IMR-90 (cell line): ENCODE data around the gene SYTL1. TPM values are rescaled to one million over a fixed set of nuclear protein-coding genes. Genes with fewer than 3 reads are reported as not detected.

Source experiments
- ATAC-seq: fragments of 200-7000 bp; cut with Tn5 transposase; 2 replicates; pipeline ENCODE4 v1.9.1; 2020; ENCODE audit warnings: low read depth, mild to moderate bottlenecking, moderate library complexity
- BruUV-seq: library from RNA; stranded (reverse); fragments of 400-500 nt; replicated peaks from 2 replicates; lab custom pipeline; 2021; lab: Mats Ljungman, UMichigan
- CTCF ChIA-PET: fragments of 300-600 bp; formaldehyde crosslinking; extraction: SDS; loops from one replicate; lab custom pipeline; 2021; ENCODE audit warnings: antibody characterized with exemption; lab: Yijun Ruan, JAX
- POLR2A ChIA-PET: fragments of 300-600 bp; sonication (Branson Sonifier 250); formaldehyde crosslinking; loops from one replicate; lab custom pipeline; 2022; ENCODE audit warnings: antibody characterized with exemption; ENCODE audit not compliant: unreplicated experiment; lab: Charles Lee
- DNase-seq: peaks from one replicate; pipeline ENCODE4 v3.0.0; 2013
- H2AFZ ChIP-seq: replicated peaks from 2 replicates; pipeline ENCODE3; 2013; ENCODE audit warnings: low read length, mild to moderate bottlenecking; ENCODE audit not compliant: poor library complexity
- H2AK5ac ChIP-seq: 2 replicates; pipeline ENCODE4 v1.6.1; 2013; ENCODE audit warnings: low read depth, low read length, inconsistent platforms
- H2AK9ac ChIP-seq: replicated peaks from 2 replicates; pipeline ENCODE3; 2013; ENCODE audit warnings: mild to moderate bottlenecking, low read depth, low read length, moderate library complexity; ENCODE audit not compliant: poor library complexity
- H2BK120ac ChIP-seq: 2 replicates; pipeline ENCODE4 v1.6.1; 2013; ENCODE audit warnings: low read depth, low read length, inconsistent platforms
- H2BK15ac ChIP-seq: 3 replicates; pipeline ENCODE4 v1.6.1; 2013; ENCODE audit warnings: low read depth, low read length, inconsistent platforms
- H2BK20ac ChIP-seq: 2 replicates; pipeline ENCODE4 v1.6.1; 2013; ENCODE audit warnings: low read depth, mild to moderate bottlenecking, inconsistent platforms, low read length, moderate library complexity
- H2BK5ac ChIP-seq: 2 replicates; pipeline ENCODE4 v1.6.1; 2013; ENCODE audit warnings: mild to moderate bottlenecking, low read depth, low read length, inconsistent platforms; ENCODE audit not compliant: poor library complexity, severe bottlenecking
- H3K14ac ChIP-seq: replicated peaks from 2 replicates; pipeline ENCODE4 v1.6.1; 2013; ENCODE audit warnings: low read depth, low read length, inconsistent platforms
- H3K18ac ChIP-seq: 2 replicates; pipeline ENCODE4 v1.6.1; 2013; ENCODE audit warnings: low read depth, low read length, control low read depth
- H3K23ac ChIP-seq: 2 replicates; pipeline ENCODE4 v1.6.1; 2013; ENCODE audit warnings: low read depth, low read length, inconsistent platforms
- H3K27ac ChIP-seq: 2 replicates; pipeline ENCODE4 v1.5.1; 2013; ENCODE audit warnings: mild to moderate bottlenecking, control low read depth, low read length; ENCODE audit not compliant: insufficient read depth
- H3K27me3 ChIP-seq: 2 replicates; pipeline ENCODE4 v1.6.1; 2013; ENCODE audit warnings: low read length; ENCODE audit not compliant: control insufficient read depth, insufficient read depth
- H3K36me3 ChIP-seq: 2 replicates; pipeline ENCODE4 v1.6.1; 2013; ENCODE audit warnings: low read length, mixed read lengths; ENCODE audit not compliant: control insufficient read depth, insufficient read depth
- H3K4ac ChIP-seq: 2 replicates; pipeline ENCODE4 v1.6.1; 2013; ENCODE audit warnings: low read depth, low read length, inconsistent platforms
- H3K4me1 ChIP-seq: 2 replicates; pipeline ENCODE4 v1.6.1; 2013; ENCODE audit warnings: low read length, mixed read lengths; ENCODE audit not compliant: control insufficient read depth, insufficient read depth
- H3K4me2 ChIP-seq: 2 replicates; pipeline ENCODE4 v1.6.1; 2013; ENCODE audit warnings: low read depth, mild to moderate bottlenecking, control low read depth, low read length, moderate library complexity
- H3K4me3 ChIP-seq: 2 replicates; pipeline ENCODE4 v1.5.1; 2013; ENCODE audit warnings: low read depth, mild to moderate bottlenecking, control low read depth, low read length, moderate library complexity; ENCODE audit not compliant: insufficient read depth
- H3K56ac ChIP-seq: 2 replicates; pipeline ENCODE4 v1.6.1; 2013; ENCODE audit warnings: low read length, inconsistent platforms; ENCODE audit not compliant: insufficient read depth; ENCODE audit errors: extremely low read depth
- H3K79me1 ChIP-seq, 2 experiments: 2 replicates each; pipeline ENCODE4 v1.6.1; 2013; ENCODE audit warnings: low read length in 2 of 2, inconsistent platforms in 1 of 2, low read depth in 1 of 2
- H3K9ac ChIP-seq: 2 replicates; pipeline ENCODE4 v1.6.1; 2013; ENCODE audit warnings: low read depth, low read length, control low read depth
- H3K9me1 ChIP-seq: 2 replicates; pipeline ENCODE4 v1.6.1; 2013; ENCODE audit warnings: low read length, inconsistent platforms; ENCODE audit not compliant: insufficient read depth
- H3K9me3 ChIP-seq: 2 replicates; pipeline ENCODE4 v1.6.1; 2013; ENCODE audit warnings: low read length; ENCODE audit not compliant: control insufficient read depth, insufficient read depth
- H4K20me1 ChIP-seq: 2 replicates; pipeline ENCODE4 v1.6.1; 2013; ENCODE audit warnings: low read length, inconsistent platforms; ENCODE audit not compliant: insufficient read depth
- H4K5ac ChIP-seq: 2 replicates; pipeline ENCODE4 v1.6.1; 2013; ENCODE audit warnings: mild to moderate bottlenecking, low read depth, low read length, control low read depth
- H4K8ac ChIP-seq, 2 experiments: 2 replicates each; pipeline ENCODE4 v1.6.1; 2013; ENCODE audit warnings: low read depth in 2 of 2, low read length in 2 of 2, control low read depth in 1 of 2, inconsistent platforms in 1 of 2
- H4K91ac ChIP-seq: 2 replicates; pipeline ENCODE4 v1.6.1; 2013; ENCODE audit warnings: low read depth, low read length, inconsistent platforms; ENCODE audit not compliant: insufficient read depth
- BHLHE40 ChIP-seq: fragments of 150-350 bp; IDR thresholded peaks from 2 replicates; pipeline ENCODE4 v1.6.1; 2016; ENCODE audit warnings: mild to moderate bottlenecking, low read depth, low read length
- CEBPB ChIP-seq: IDR thresholded peaks from 2 replicates; pipeline ENCODE4 v1.6.1; 2012; ENCODE audit warnings: low read depth, low read length, improper control_type of control experiment
- CHD1 ChIP-seq: IDR thresholded peaks from 2 replicates; pipeline ENCODE4 v1.6.1; 2012; ENCODE audit warnings: low read depth, low read length, improper control_type of control experiment
- FOS ChIP-seq: fragments of 150-350 bp; IDR thresholded peaks from 2 replicates; pipeline ENCODE4 v1.6.1; 2016; ENCODE audit warnings: low read depth, low read length
- MAFK ChIP-seq: IDR thresholded peaks from 2 replicates; pipeline ENCODE4 v1.6.1; 2012; ENCODE audit warnings: low read depth, low read length, improper control_type of control experiment
- MAZ ChIP-seq: IDR thresholded peaks from 2 replicates; pipeline ENCODE4 v1.6.1; 2012; ENCODE audit warnings: low read depth, mild to moderate bottlenecking, low read length, improper control_type of control experiment, moderate library complexity, borderline replicate concordance
- MXI1 ChIP-seq: IDR thresholded peaks from 2 replicates; pipeline ENCODE4 v1.6.1; 2012; ENCODE audit warnings: low read depth, mild to moderate bottlenecking, low read length, moderate library complexity, borderline replicate concordance
- NFE2L2 ChIP-seq: fragments of 150-350 bp; IDR thresholded peaks from 2 replicates; pipeline ENCODE4 v1.6.1; 2016; ENCODE audit warnings: low read depth, mild to moderate bottlenecking, low read length
- POLR2A ChIP-seq: IDR thresholded peaks from 2 replicates; pipeline ENCODE4 v1.6.1; 2012; ENCODE audit warnings: mild to moderate bottlenecking, low read depth, low read length
- RAD21 ChIP-seq: IDR thresholded peaks from 2 replicates; pipeline ENCODE4 v1.6.1; 2012; ENCODE audit warnings: low read length, improper control_type of control experiment
- RCOR1 ChIP-seq: IDR thresholded peaks from 2 replicates; pipeline ENCODE4 v1.6.1; 2012; ENCODE audit warnings: mild to moderate bottlenecking, low read length, improper control_type of control experiment; ENCODE audit not compliant: insufficient replicate concordance
- RFX5 ChIP-seq: IDR thresholded peaks from 2 replicates; pipeline ENCODE4 v1.8.0; 2012; ENCODE audit warnings: low read depth, mild to moderate bottlenecking, low read length, moderate library complexity
- SMC3 ChIP-seq: fragments of 150-350 bp; IDR thresholded peaks from 2 replicates; pipeline ENCODE4 v1.6.1; 2016; ENCODE audit warnings: low read depth, mild to moderate bottlenecking, antibody characterized with exemption, low read length, moderate library complexity
- USF2 ChIP-seq: fragments of 150-350 bp; IDR thresholded peaks from 2 replicates; pipeline ENCODE4 v1.6.1; 2017; ENCODE audit warnings: mild to moderate bottlenecking, antibody characterized with exemption, low read length, low read depth
- WGBS, 2 experiments: methylation state at CpG; one replicate each; pipeline versions ENCODE4 v1.1.5 to v1.1.7; 2013; ENCODE audit warnings: missing lambda C conversion rate in 2 of 2; ENCODE audit not compliant: insufficient read length in 1 of 2; ENCODE audit errors: extremely low coverage in 2 of 2; 5-methylcytosine and 5-hydroxymethylcytosine counted together
- dilution Hi-C: fragments of 300-500 bp; cut with HindIII; formaldehyde crosslinking; loops from one replicate; pipeline ENCODE4 v1.14.3; 2018; ENCODE audit warnings: low sequenced_read_pairs; ENCODE audit not compliant: unreplicated experiment
- in situ Hi-C: fragments of 300-500 bp; cut with MboI; formaldehyde crosslinking; loops from 3 replicates; pipeline ENCODE4 v1.14.3; 2019; ENCODE audit warnings: low sequenced_read_pairs, inconsistent platforms, mixed read lengths
- intact Hi-C: fragments of 100-400 bp; cut with micrococcal nuclease; formaldehyde crosslinking; loops from 2 replicates; pipeline ENCODE4 v1.10.0; 2022
- polyA plus RNA-seq, 3 experiments: library from polyadenylated mRNA; depleted of rRNA; stranded (reverse); fragments of >200 nt; gene quantifications; 2 replicates each; pipeline ENCODE4 v1.2.3, GENCODE V29; 2012; ENCODE audit warnings: low replicate concordance in 1 of 3
- total RNA-seq: library from RNA; depleted of rRNA; stranded (reverse); fragments of >200 nt; gene quantifications from 2 replicates; pipeline ENCODE4 v1.2.3, GENCODE V29; 2012
- TF ChIP-seq, protein P1 (sequence below): fragments of 150-350 bp; IDR thresholded peaks from 2 replicates; pipeline ENCODE4 v1.6.1; 2016; ENCODE audit warnings: low read depth, mild to moderate bottlenecking, low read length, moderate library complexity, borderline replicate concordance
- TF ChIP-seq, protein P2 (sequence below): conservative IDR thresholded peaks from 2 replicates; pipeline ENCODE4 v1.5.1; 2012; ENCODE audit warnings: mild to moderate bottlenecking, low read depth, low read length, improper control_type of control experiment

The SYTL1 gene
- total and polyA plus RNA-seq, 2 of the 4 experiments (the other 2 are of a cell fraction), result 0.18 to 1.0 TPM

DNA sequence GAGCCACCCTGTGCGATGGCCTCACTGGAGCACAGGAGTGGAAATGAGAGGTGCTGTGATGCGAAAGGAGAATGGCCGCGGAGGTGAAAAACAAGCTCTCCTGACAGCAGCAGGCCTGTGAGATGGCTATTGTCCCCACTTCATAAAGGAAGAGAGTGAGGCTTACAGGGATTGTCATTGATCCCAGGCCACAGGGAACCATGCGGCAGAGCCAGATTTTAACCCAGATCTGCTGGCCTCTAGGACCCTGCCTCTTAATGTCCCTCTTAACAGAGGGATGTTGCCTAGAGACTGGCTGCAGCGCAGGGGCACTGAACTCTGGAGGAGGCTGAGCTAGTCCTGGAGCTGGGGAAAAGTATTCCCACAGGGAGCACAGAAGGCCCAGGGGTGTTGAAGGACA lies 3.1 kb upstream of the SYTL1 start:
- no peak for DNase-seq
- ATAC-seq, result no peak
- Histone ChIP-seq H2BK20ac (no peak overlapping the region), H3K23ac (no peak overlapping the region), H3K14ac (no peak overlapping the region), H2BK15ac (no peak overlapping the region), H4K8ac (no peak overlapping the region), H3K4me1 (peaks cover 14% of the 10 kb centered on the region), H3K79me1 (no peaks in the 10 kb centered on the region; a peak in 1 of 4 replicates), H3K56ac (no peak overlapping the region), H2BK120ac (no peak overlapping the region), H4K20me1 (no peaks in the 10 kb centered on the region), H4K91ac (no peak overlapping the region), H3K4ac (no peak overlapping the region), H4K5ac (no peak overlapping the region), H2AK5ac (no peak overlapping the region), H3K9me1 (peaks cover 7% of the 10 kb centered on the region; the same call in 1 of the 2 replicates), H2BK5ac (no peak overlapping the region), H3K18ac (no peak overlapping the region), H3K27ac (no peak overlapping the region), H3K36me3 (peaks cover 26% of the 10 kb centered on the region), H3K27me3 (no peaks in the 10 kb centered on the region), H2AK9ac (no peak overlapping the region), H3K4me2 (no peak overlapping the region), H3K9ac (no peak overlapping the region), H3K4me3 (no peak overlapping the region), H2AFZ (no peak overlapping the region), H3K9me3 (no peaks in the 10 kb centered on the region)
- BruUV-seq, result no TSS peak
- intact Hi-C loops (no loop called here), in situ Hi-C loops (no loop called here), dilution Hi-C loops (no loop called here)
- ChIA-PET POLR2A (no interaction called here), CTCF (no interaction called here)
- no peak for TF ChIP-seq NFE2L2
- no peak for TF ChIP-seq SMC3
- TF ChIP-seq RFX5, result no peak
- no peak for TF ChIP-seq RAD21
- TF ChIP-seq, protein P1, sequence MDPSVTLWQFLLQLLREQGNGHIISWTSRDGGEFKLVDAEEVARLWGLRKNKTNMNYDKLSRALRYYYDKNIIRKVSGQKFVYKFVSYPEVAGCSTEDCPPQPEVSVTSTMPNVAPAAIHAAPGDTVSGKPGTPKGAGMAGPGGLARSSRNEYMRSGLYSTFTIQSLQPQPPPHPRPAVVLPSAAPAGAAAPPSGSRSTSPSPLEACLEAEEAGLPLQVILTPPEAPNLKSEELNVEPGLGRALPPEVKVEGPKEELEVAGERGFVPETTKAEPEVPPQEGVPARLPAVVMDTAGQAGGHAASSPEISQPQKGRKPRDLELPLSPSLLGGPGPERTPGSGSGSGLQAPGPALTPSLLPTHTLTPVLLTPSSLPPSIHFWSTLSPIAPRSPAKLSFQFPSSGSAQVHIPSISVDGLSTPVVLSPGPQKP, result no peak
- TF ChIP-seq POLR2A, result no peak
- no peak for TF ChIP-seq MXI1
- TF ChIP-seq MAZ, result no peak
- TF ChIP-seq CHD1, result no peak
- TF ChIP-seq MAFK, result no peak
- TF ChIP-seq FOS, result no peak
- TF ChIP-seq CEBPB, result no peak
- no peak for TF ChIP-seq BHLHE40
- TF ChIP-seq, protein P2, sequence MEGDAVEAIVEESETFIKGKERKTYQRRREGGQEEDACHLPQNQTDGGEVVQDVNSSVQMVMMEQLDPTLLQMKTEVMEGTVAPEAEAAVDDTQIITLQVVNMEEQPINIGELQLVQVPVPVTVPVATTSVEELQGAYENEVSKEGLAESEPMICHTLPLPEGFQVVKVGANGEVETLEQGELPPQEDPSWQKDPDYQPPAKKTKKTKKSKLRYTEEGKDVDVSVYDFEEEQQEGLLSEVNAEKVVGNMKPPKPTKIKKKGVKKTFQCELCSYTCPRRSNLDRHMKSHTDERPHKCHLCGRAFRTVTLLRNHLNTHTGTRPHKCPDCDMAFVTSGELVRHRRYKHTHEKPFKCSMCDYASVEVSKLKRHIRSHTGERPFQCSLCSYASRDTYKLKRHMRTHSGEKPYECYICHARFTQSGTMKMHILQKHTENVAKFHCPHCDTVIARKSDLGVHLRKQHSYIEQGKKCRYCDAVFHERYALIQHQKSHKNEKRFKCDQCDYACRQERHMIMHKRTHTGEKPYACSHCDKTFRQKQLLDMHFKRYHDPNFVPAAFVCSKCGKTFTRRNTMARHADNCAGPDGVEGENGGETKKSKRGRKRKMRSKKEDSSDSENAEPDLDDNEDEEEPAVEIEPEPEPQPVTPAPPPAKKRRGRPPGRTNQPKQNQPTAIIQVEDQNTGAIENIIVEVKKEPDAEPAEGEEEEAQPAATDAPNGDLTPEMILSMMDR, result no peak
- no peak for TF ChIP-seq RCOR1
- TF ChIP-seq USF2, result no peak
- whole genome bisulfite sequencing, 2 experiments, result 100% methylated on average over 3 of the region's 6 CpGs; no CpG with 5 or more reads in 1 of the 2 experiments
